Measurements from ENCODE around the gene ANKRD44. TPM values are rescaled to one million over a fixed set of nuclear protein-coding genes. Genes with fewer than 3 reads are reported as not detected.

Gene ANKRD44
- total and polyA plus RNA-seq, 2 of the 8 experiments (the other 6 are each of a cell fraction or from before 2014, with no cell fraction given) = 1.2 to 1.3 TPM

GRCh38 chr2:197149546-197149945 is 161.0 kb downstream of the ANKRD44 start:
- 90% methylated on average over 4 of the region's 4 CpGs; no CpG with 5 or more reads in 1 of the 2 experiments for WGBS, 2 experiments (ENCODE audit: extremely low coverage in 1 of 2, insufficient coverage in 1 of 2, insufficient read length in 1 of 2, insufficient replicate concordance in 2 of 2, low coverage in 1 of 2, low lambda C conversion rate in 2 of 2, missing lambda C conversion rate in 1 of 2)

More at GRCh38 chr2:197149546-197149945, 161.0 kb downstream of the ANKRD44 start:
- Histone ChIP-seq H3K4me1 (replicated peaks in 1 of 4; ENCODE audit: control insufficient read depth in 3 of 4, insufficient read depth in 4 of 4, low read length in 3 of 4) (peaks cover 0 to 3% (median 1%) of the 10 kb centered on the region in 4 experiments; a peak in 3 of 7 replicates), H3K27me3 (replicated peaks in 1 of 4; ENCODE audit: control insufficient read depth in 3 of 4, extremely low read depth in 1 of 4, insufficient read depth in 3 of 4, low read length in 3 of 4) (no peaks in the 10 kb centered on the region), H3K4ac (replicated peaks; ENCODE audit: insufficient read length, low read depth, low read length) (no peak overlapping the region), H4K8ac (ENCODE audit: extremely low read depth, insufficient read depth, low read length) (no peak overlapping the region), H2AK5ac (ENCODE audit: low read depth, low read length) (no peak overlapping the region), H2BK20ac (ENCODE audit: low read length) (no peak overlapping the region), H3K56ac (replicated peaks; ENCODE audit: insufficient read length, low read depth, low read length) (no peak overlapping the region), H3K18ac (ENCODE audit: extremely low read depth, low read length) (no peak overlapping the region), H3K79me1 (ENCODE audit: low read depth, low read length) (no peaks in the 10 kb centered on the region), H3K79me2 (ENCODE audit: control insufficient read depth in 1 of 2, insufficient read depth in 2 of 2, low read length in 2 of 2) (no peaks in the 10 kb centered on the region), H3K9me3 (ENCODE audit: insufficient read depth in 2 of 2, low read depth in 1 of 2, low read length in 1 of 2) (no peaks in the 10 kb centered on the region), H3K27ac (ENCODE audit: low read depth, low read length) (no peak overlapping the region), H4K20me1 (replicated peaks in 1 of 2; ENCODE audit: control insufficient read depth in 1 of 2, insufficient read depth in 2 of 2, low read length in 2 of 2) (no peaks in the 10 kb centered on the region), H3K4me2 (ENCODE audit: insufficient read depth in 1 of 2, low read depth in 2 of 2, low read length in 2 of 2) (no peak overlapping the region), H2BK120ac (replicated peaks; ENCODE audit: low read depth, low read length) (no peak overlapping the region), H3K9ac (replicated peaks in 1 of 4; ENCODE audit: extremely low read depth in 1 of 4, low read depth in 3 of 4, low read length in 3 of 4) (no peak overlapping the region; a peak in 1 of 7 replicates), H3K23ac (ENCODE audit: insufficient read length) (no peak overlapping the region), H2BK12ac (ENCODE audit: low read depth, low read length) (no peak overlapping the region), H3K23me2 (ENCODE audit: low read depth, low read length) (no peaks in the 10 kb centered on the region), H3K36me3 (ENCODE audit: control insufficient read depth in 2 of 4, insufficient read depth in 4 of 4, low read length in 3 of 4) (no peaks in the 10 kb centered on the region), H4K91ac (replicated peaks; ENCODE audit: insufficient read length, low read length) (no peak overlapping the region), H2BK15ac (ENCODE audit: low read length) (no peak overlapping the region), H3K14ac (ENCODE audit: insufficient read length) (no peak overlapping the region), H3K4me3 (ENCODE audit: extremely low read depth in 1 of 4, insufficient read depth in 2 of 4, low read depth in 3 of 4, low read length in 4 of 4) (no peak overlapping the region), H4K5ac (ENCODE audit: insufficient read length, low read depth, low read length) (no peak overlapping the region), H2BK5ac (ENCODE audit: low read depth, low read length) (no peak overlapping the region), H2AFZ (ENCODE audit: low read length) (no peak overlapping the region)
- FAIRE-seq (no peak), DNase-seq (ENCODE audit: low read depth in 1 of 2, low spot score in 2 of 2) (no peak)
- CTCF ChIA-PET (ENCODE audit: partially characterized antibody) = interaction anchor here (1.0 to 2.1 kb wide), 3 partner anchors 36 to 139 kb away, joined by 3 to 9 read pairs (median 5); no protein-coding TSS in a partner anchor
- POLR2A ChIA-PET (ENCODE audit: partially characterized antibody) = no interaction called here

Data from H1 (cell line).